ENCODE results near the gene MRPL20. TPM values are rescaled to one million over a fixed set of nuclear protein-coding genes. Genes with fewer than 3 reads are reported as not detected.

MRPL20 gene
- total RNA-seq, 4 donors from 2014 or later: 123 to 199 (median 160) TPM

GRCh38 chr1:1397839-1398523, 9.1 kb downstream of the MRPL20 start:
- intact Hi-C loops (cut with DNase I): no loop called here
- peak overlapping the region in 2 of 3 donors; percentile 84 to 87 for H3K4me3 ChIP-seq (replicated peaks in 1 of 3)
- no peak overlapping the region for H3K27ac ChIP-seq
- 53 to 62% methylated on average over 15 to 19 of the region's 19 CpGs for WGBS, 2 donors
- TF ChIP-seq CTCF (IDR thresholded peaks at IDR 0.05): no peak
- TF ChIP-seq POLR2A (IDR thresholded peaks at IDR 0.05): no peak
- peaks cover 16 to 18% of the 10 kb centered on the region in 2 donors for H3K4me1 ChIP-seq
- no peaks in the 10 kb centered on the region for H3K27me3 ChIP-seq
- no peak for DNase-seq
- no peaks in the 10 kb centered on the region for H3K9me3 ChIP-seq
- peaks cover 45 to 48% of the 10 kb centered on the region in 2 donors for H3K36me3 ChIP-seq

GRCh38 chr1:1395166-1395565, 11.9 kb downstream of the MRPL20 start:
- 88 to 93% methylated on average over 11 of the region's 11 CpGs for WGBS, 2 donors
- Histone ChIP-seq H3K9me3 (no peaks in the 10 kb centered on the region), H3K27ac (no peak overlapping the region), H3K27me3 (no peaks in the 10 kb centered on the region), H3K36me3 (peaks cover 62 to 68% of the 10 kb centered on the region in 2 donors), H3K4me1 (peaks cover 10 to 14% of the 10 kb centered on the region in 2 donors), H3K4me3 (replicated peaks in 1 of 3) (no peak overlapping the region)
- intact Hi-C loops (cut with DNase I): no loop called here
- DNase-seq: no peak
- TF ChIP-seq POLR2A (IDR thresholded peaks at IDR 0.05) (no peak), CTCF (IDR thresholded peaks at IDR 0.05) (no peak)

GRCh38 chr1:1394116-1394515, 13.0 kb downstream of the MRPL20 start:
- no peaks in the 10 kb centered on the region for H3K27me3 ChIP-seq
- WGBS, 2 donors: 94 to 99% methylated on average over 7 of the region's 7 CpGs
- H3K27ac ChIP-seq: no peak overlapping the region
- peaks cover 7 to 11% of the 10 kb centered on the region in 2 donors for H3K4me1 ChIP-seq
- H3K4me3 ChIP-seq (replicated peaks in 1 of 3): no peak overlapping the region
- TF ChIP-seq CTCF (IDR thresholded peaks at IDR 0.05) (no peak), POLR2A (IDR thresholded peaks at IDR 0.05) (no peak)
- DNase-seq: no peak
- intact Hi-C loops (cut with DNase I): no loop called here
- H3K36me3 ChIP-seq: peaks cover 72 to 79% of the 10 kb centered on the region in 2 donors
- no peaks in the 10 kb centered on the region for H3K9me3 ChIP-seq

- no peak for TF ChIP-seq CTCF (IDR thresholded peaks at IDR 0.05)
- TF ChIP-seq POLR2A (IDR thresholded peaks at IDR 0.05): no peak
- Histone ChIP-seq H3K27me3 (no peaks in the 10 kb centered on the region), H3K4me1 (peaks cover 7 to 9% of the 10 kb centered on the region in 2 donors), H3K9me3 (no peaks in the 10 kb centered on the region), H3K36me3 (peaks cover 79 to 86% of the 10 kb centered on the region in 2 donors), H3K27ac (no peak overlapping the region), H3K4me3 (replicated peaks in 1 of 3) (no peak overlapping the region)
- DNase-seq: no peak
- intact Hi-C loops (cut with DNase I): no loop called here
- 93 to 97% methylated on average over 8 to 11 of the region's 11 CpGs for WGBS, 2 donors
Observed at GRCh38 chr1:1393428-1393827, 13.7 kb downstream of the MRPL20 start.

- H3K4me1 ChIP-seq: peaks cover 4 to 5% of the 10 kb centered on the region in 2 donors
- intact Hi-C loops (cut with DNase I): no loop called here
- peaks cover 83 to 89% of the 10 kb centered on the region in 2 donors for H3K36me3 ChIP-seq
- WGBS, 2 donors: 83 to 98% methylated on average over 4 of the region's 4 CpGs
- H3K9me3 ChIP-seq: no peaks in the 10 kb centered on the region
- no peaks in the 10 kb centered on the region for H3K27me3 ChIP-seq
- no peak overlapping the region for H3K27ac ChIP-seq
- no peak for TF ChIP-seq CTCF (IDR thresholded peaks at IDR 0.05)
- no peak overlapping the region for H3K4me3 ChIP-seq (replicated peaks in 1 of 3)
- no peak for DNase-seq
Observed at GRCh38 chr1:1393014-1393413, 14.1 kb downstream of the MRPL20 start.

All from thyroid gland (tissue), 4 donors.